NCI-H146 treated with DMSO at 0.1 percent for 48 hours (cell line): Measurements from ENCODE around the gene CIAO3.

ENCODE experiments used
- DNase-seq: peaks from one replicate; lab custom pipeline; 2025; ENCODE audit not compliant: unreplicated experiment; lab: John Stamatoyannopoulos, UW

CIAO3 gene

GRCh38 chr16:736936-737481, 3.8 kb downstream of the CIAO3 start:
- DNase-seq = no peak

GRCh38 chr16:735982-736453, 4.8 kb downstream of the CIAO3 start:
- no peak for DNase-seq

- no peak for DNase-seq
These were observed 5.6 kb downstream of the CIAO3 start for GRCh38 chr16:734981-735881.

GRCh38 chr16:734208-734980, 6.4 kb downstream of the CIAO3 start:
- DNase-seq = no peak

- DNase-seq = no peak
These were observed 7.2 kb downstream of the CIAO3 start for GRCh38 chr16:733382-734207.

- DNase-seq = no peak
These were observed 7.9 kb downstream of the CIAO3 start for GRCh38 chr16:732936-733335.

GRCh38 chr16:732332-732731, 8.5 kb downstream of the CIAO3 start:
- DNase-seq = no peak

GRCh38 chr16:730666-731509, 9.9 kb downstream of the CIAO3 start:
- DNase-seq = no peak

GRCh38 chr16:729768-730665, 10.8 kb downstream of the CIAO3 start:
- DNase-seq = no peak

- DNase-seq = no peak
These were observed 11.7 kb downstream of the CIAO3 start for GRCh38 chr16:728890-729744.

GRCh38 chr16:728131-728889, 12.5 kb downstream of the CIAO3 start:
- DNase-seq = peak; percentile 66

- DNase-seq = no peak
These were observed 13.4 kb downstream of the CIAO3 start for GRCh38 chr16:727291-727977.

- peak; percentile 16 for DNase-seq
These were observed 14.1 kb downstream of the CIAO3 start, which contains the start of the genes CCDC78 and HAGHL for GRCh38 chr16:726438-727290. CCDC78 (minus strand) TSS chr16:726443; CDS start chr16:726367, 76 bp downstream. HAGHL (plus strand) TSS chr16:727106; CDS start chr16:727510, 404 bp downstream.

- DNase-seq = no peak
These were observed 14.7 kb downstream of the CIAO3 start for GRCh38 chr16:726188-726437.

GRCh38 chr16:725463-726187, 15.2 kb downstream of the CIAO3 start:
- no peak for DNase-seq
